CD4-positive, alpha-beta T cell treated with Interleukin-15 for 4 hours (primary cell): ENCODE measurements around the gene NT5M.

Experiments
- DNase-seq: peaks from one replicate; pipeline ENCODE4 v3.0.0-alpha.2; 2020; ENCODE audit warnings: low spot score

NT5M gene

GRCh38 chr17:17395246-17395802 lies 92.2 kb downstream of the NT5M start:
- DNase-seq = no peak

DNA sequence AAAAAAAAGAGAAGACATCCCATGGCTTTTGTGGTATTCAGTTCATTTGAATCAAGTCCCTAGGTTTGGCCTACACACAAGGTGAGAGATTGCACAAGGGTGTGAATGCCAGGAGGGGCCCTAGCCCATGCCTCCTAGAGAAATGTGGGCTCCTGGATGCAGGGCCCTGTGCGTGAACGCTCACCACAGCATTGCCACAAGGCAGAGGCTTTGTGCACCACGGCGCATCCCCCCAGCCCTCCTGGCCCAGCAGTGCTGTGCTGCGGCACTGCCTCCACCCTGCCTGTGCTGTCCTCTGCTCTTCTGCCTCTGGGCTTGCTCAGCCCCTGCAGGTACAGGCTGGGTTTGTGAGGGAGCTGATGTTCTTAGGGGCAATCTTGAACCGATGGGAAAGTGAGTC lies 92.7 kb downstream of the NT5M start:
- DNase-seq = no peak
